NCI-H2029 (cell line): ENCODE data around the gene SLC27A5.
A peak's percentile ranks its signal among the peaks of the same experiment; 100 is the strongest.
"Not testable (repeated sequence)": the region's sequence is repeated elsewhere in the genome, so short reads cannot be mapped to it uniquely, and the experiment has no call there.

ENCODE experiments used
- DNase-seq: peaks from one replicate; lab custom pipeline; 2025; lab: John Stamatoyannopoulos, UW

Gene SLC27A5

GRCh38 chr19:58550362-58551122, 38.8 kb upstream of the SLC27A5 start:
- DNase-seq, result no peak

- DNase-seq, result no peak
Measured at GRCh38 chr19:58549664-58550361, 38.0 kb upstream of the SLC27A5 start.

GRCh38 chr19:58548859-58549663, 37.3 kb upstream of the SLC27A5 start:
- DNase-seq, result no peak

GRCh38 chr19:58547323-58548312, 35.8 kb upstream of the SLC27A5 start:
- no peak for DNase-seq

GRCh38 chr19:58546019-58546530, 34.3 kb upstream of the SLC27A5 start:
- no peak for DNase-seq

- DNase-seq, result no peak
Measured at GRCh38 chr19:58545286-58546018, 33.7 kb upstream of the SLC27A5 start.

- DNase-seq, result no peak
Measured at GRCh38 chr19:58544591-58545285, 32.9 kb upstream of the SLC27A5 start.

- DNase-seq, result no peak
Measured at GRCh38 chr19:58543826-58544590, 32.2 kb upstream of the SLC27A5 start, which contains the start of gene TRIM28. TRIM28 (plus strand) TSS chr19:58544064; CDS start chr19:58544758, 694 bp downstream.

- DNase-seq, result not testable (repeated sequence)
Measured at GRCh38 chr19:58542641-58543372, 31.0 kb upstream of the SLC27A5 start.

GRCh38 chr19:58539169-58539559, 27.4 kb upstream of the SLC27A5 start:
- DNase-seq, result not testable (repeated sequence)

- DNase-seq, result peak; percentile 50
Measured at GRCh38 chr19:58538257-58539168, 26.7 kb upstream of the SLC27A5 start.

GRCh38 chr19:58536852-58537798, 25.3 kb upstream of the SLC27A5 start:
- no peak for DNase-seq

GRCh38 chr19:58535857-58536256, 24.1 kb upstream of the SLC27A5 start:
- DNase-seq, result no peak

- no peak for DNase-seq
Measured at GRCh38 chr19:58531034-58531840, 19.4 kb upstream of the SLC27A5 start.

- no peak for DNase-seq
Measured at GRCh38 chr19:58529405-58529804, 17.6 kb upstream of the SLC27A5 start.
